LHCN-M2 (cell line): ENCODE data around the gene DNAJB1. TPM values are rescaled to one million over a fixed set of nuclear protein-coding genes. Genes with fewer than 3 reads are reported as not detected.

Source experiments
- DNase-seq: peaks from one replicate; pipeline ENCODE4 v3.0.0-alpha.2; 2012; ENCODE audit warnings: low read depth
- total RNA-seq: library from RNA; depleted of rRNA; stranded (reverse); fragments of >200 nt; gene quantifications from 2 replicates; pipeline ENCODE4 v1.2.3, GENCODE V29; 2014

Gene DNAJB1
- total RNA-seq, 1 experiment from 2014 or later: 93.3 TPM

- peak; percentile 98 for DNase-seq
Observed at GRCh38 chr19:14496029-14496833, 22.0 kb downstream of the DNAJB1 start, which contains the start of gene GIPC1. GIPC1 (minus strand) TSS chr19:14496127; CDS start chr19:14482976, 13,151 bp downstream.

- no peak for DNase-seq
Observed at GRCh38 chr19:14495672-14496028, 22.5 kb downstream of the DNAJB1 start.

GRCh38 chr19:14494910-14495671, 23.1 kb downstream of the DNAJB1 start:
- no peak for DNase-seq

- DNase-seq: no peak
Observed at GRCh38 chr19:14494411-14494810, 23.8 kb downstream of the DNAJB1 start.

GRCh38 chr19:14492756-14493337, 25.4 kb downstream of the DNAJB1 start:
- no peak for DNase-seq

- no peak for DNase-seq
Observed at GRCh38 chr19:14487370-14488125, 30.6 kb downstream of the DNAJB1 start.

GRCh38 chr19:14482172-14482941, 35.8 kb downstream of the DNAJB1 start:
- no peak for DNase-seq

- no peak for DNase-seq
Observed at GRCh38 chr19:14480700-14481079, 37.5 kb downstream of the DNAJB1 start.

- no peak for DNase-seq
Observed at GRCh38 chr19:14479975-14480699, 38.1 kb downstream of the DNAJB1 start.

GRCh38 chr19:14479309-14479974, 38.8 kb downstream of the DNAJB1 start:
- no peak for DNase-seq

GRCh38 chr19:14478113-14478545, 40.1 kb downstream of the DNAJB1 start:
- DNase-seq: no peak

- no peak for DNase-seq
Observed at GRCh38 chr19:14477418-14478112, 40.6 kb downstream of the DNAJB1 start.

GRCh38 chr19:14476673-14477401, 41.4 kb downstream of the DNAJB1 start:
- peak; percentile 73 for DNase-seq

GRCh38 chr19:14476327-14476672, 41.9 kb downstream of the DNAJB1 start:
- DNase-seq: no peak

- DNase-seq: no peak
Observed at GRCh38 chr19:14475251-14476073, 42.7 kb downstream of the DNAJB1 start, which contains the start of gene PTGER1. PTGER1 (minus strand) TSS chr19:14475354; CDS start chr19:14474320, 1,034 bp downstream.

GRCh38 chr19:14474827-14475226, 43.4 kb downstream of the DNAJB1 start:
- DNase-seq: no peak

- no peak for DNase-seq
Observed at GRCh38 chr19:14473978-14474578, 44.1 kb downstream of the DNAJB1 start.
